ENCODE measurements around the gene STRN.
"Not testable (repeated sequence)": the region's sequence is repeated elsewhere in the genome, so short reads cannot be mapped to it uniquely, and the experiment has no call there.

Gene STRN

DNA sequence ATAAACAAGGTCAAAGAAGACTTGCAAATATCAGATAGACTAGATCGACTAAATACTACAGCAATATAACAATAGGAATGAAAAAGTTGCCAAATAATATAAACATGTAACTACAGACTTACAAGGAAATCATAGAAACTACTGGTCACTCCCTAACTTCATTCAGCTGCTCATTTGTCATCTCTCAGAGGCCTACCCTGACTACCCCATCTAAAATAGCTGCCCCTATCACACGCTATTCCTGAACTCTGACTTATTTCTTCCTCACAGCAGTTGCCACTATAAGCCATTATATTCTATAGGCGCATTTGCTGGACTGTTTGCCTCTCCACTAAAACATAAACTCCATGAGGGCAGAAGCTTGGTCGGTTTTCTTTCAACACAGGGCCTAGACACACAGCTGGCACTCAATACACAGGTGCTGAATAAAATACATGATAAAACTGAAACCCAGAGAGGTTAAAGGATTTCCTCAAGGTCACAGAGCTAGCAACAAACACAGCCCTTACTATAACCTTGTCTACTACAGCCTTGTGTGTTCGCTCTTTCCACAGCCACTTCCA, 1.8 kb downstream of the STRN start:
- no peak for DNase-seq (ENCODE audit: low read depth in 3 of 3)

DNA sequence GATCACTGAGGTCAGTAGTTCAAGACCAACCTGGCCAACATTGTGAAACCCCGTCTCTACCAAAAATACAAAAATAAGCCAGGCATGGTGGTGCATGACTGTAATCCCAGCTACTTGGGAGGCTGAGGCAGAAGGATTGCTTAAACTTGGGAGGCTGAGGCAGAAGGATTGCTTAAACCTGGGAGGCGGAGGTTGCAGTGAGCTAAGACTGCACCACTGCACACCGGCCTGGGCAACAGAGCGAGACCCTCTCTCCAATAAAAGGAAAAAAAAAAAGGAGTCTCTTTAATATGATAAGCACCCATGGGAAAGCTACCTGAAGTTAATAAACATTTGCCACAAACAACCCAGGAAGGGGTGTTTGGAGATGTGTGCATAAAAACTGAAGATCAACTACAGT, 2.6 kb downstream of the STRN start:
- DNase-seq (ENCODE audit: low read depth in 3 of 3), result no peak

DNA sequence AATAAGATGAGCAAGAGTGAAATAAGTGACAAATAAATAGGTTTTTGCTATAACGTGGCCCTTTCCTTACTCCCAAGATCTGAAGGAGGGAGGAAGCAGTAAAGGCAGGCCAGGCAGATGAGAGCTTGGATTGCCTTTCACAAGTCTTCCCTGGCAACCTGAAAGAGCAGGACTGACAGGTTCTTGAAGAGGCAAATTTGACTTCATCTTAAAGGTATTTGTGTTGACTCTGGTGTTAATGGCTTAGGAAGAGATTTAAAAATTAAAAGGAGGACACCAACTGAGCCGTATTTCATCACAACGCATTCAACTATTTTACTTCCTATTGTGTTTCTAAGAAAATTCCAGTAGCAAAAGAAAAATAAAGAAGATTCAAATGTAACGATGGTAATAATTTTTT, 3.2 kb downstream of the STRN start:
- DNase-seq (ENCODE audit: low read depth in 3 of 3), result no peak

DNA sequence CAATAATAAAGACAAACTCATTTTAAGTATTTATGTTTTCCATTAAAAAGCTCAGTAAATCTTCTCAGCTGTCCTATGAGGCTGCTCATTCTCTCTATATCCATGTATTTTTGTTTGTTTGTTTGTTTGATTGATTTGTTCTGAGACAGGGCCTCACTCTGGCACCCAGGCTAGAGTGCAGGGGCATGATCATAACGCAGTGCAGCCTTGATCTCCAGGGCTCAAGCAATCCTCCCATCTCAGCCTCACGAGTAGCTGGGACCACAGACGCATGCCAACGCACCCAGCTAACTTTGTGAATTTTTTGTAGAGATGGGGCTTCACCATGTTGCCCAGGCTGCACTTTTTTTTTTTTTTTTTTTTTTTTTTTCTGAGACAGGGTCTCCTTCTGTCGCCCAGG, 5.6 kb downstream of the STRN start:
- DNase-seq (ENCODE audit: low read depth in 3 of 3), result no peak

DNA sequence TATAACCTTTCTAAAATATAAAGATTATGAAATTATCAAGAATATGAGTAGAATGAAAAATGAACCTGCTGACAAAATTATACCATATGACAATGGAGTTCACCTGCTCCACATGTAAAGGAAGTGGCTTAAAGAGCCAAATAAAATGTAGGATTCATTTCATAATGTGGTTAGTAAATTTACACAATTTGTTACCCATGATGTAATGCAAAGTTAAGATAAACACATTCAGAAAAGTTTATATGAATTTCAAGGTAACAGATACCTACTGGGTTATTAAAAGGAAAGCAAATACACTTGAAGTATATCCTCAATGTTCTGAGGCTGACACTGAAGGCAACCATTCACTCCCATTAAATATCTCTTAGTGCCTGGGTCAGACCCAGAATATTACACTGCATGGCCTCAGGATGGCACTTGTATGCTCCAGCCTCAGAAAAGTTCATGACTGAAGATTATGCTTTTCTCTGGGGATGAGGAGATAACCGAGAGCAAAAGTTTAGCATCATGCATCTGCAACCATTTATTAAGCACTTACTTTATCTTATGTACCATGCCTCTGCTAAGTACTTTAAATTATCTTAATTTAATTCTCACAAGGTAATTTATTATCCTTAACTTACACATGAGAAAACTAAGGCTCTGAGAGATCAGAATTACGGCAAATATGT, 6.2 kb downstream of the STRN start:
- no peak for DNase-seq (ENCODE audit: low read depth in 3 of 3)

DNA sequence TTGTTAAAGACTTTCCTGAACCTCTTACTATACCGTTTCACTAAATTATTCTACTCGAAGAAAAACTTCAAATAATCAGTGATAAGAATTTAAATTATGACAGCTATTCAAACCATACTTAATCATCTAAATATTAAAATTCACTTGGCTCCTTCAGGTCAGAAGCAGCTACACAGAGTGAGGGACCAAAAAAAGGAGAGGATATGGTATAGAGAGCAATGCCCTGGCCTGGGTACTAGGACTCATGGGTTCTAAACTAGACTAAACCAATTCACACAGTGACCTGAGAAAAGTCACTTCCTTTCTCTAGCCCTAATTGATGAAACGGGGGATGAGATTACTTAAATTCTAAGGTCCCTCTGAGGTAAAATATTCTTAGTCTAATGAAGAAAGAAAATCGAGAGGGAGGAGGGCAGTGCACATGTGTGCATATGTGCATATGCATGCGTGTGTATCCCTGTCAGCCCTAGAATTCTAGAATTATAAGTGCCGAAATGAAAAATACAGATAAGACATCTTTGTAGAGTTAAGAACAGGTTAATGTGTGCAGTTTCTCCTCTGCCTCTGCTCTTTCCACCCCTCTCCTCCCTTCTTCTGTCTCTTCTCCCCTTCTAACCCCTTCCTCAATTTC, 11.2 kb downstream of the STRN start:
- no peak for DNase-seq (ENCODE audit: low read depth in 3 of 3)

DNA sequence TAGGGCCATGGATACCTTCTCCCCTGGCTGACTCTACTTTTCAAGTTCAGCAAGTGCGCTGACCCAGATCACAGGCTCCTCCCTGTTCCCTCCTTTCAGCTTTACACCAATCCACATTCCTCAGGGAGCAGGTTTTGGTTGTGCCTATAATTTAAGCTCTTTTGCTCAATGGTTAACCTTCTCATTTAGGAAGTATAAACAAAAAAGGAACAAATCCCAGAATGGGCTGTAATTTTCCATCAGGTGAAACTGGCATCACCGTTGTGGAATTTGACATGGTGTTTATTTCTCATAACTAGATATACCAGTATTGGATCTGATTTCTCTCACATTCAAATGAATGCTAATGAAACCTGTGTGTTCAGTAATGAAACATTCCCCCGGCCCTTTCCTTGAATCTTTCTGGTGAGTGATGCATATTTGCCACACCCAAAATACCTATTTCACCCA, 13.6 kb downstream of the STRN start:
- DNase-seq (ENCODE audit: low read depth in 3 of 3), result no peak

DNA sequence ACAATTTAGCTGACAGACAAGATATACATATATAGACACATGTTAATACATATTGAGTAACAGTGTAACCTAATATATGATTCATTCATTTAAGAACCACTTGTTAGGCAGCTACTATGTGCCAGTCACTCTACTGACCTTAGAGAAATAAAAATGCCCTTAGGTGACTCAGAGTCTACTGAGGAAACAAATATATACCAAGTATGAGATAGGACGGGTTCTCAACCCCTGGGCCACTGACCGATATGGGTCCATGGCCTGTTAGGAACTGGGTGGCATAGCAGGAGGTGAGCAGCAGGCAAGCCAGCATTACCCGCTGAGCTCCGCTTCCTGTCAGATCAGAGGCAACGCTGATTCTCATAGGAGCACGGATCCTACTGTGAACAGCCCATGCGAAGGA, 14.8 kb downstream of the STRN start:
- no peak for DNase-seq (ENCODE audit: low read depth in 3 of 3)

DNA sequence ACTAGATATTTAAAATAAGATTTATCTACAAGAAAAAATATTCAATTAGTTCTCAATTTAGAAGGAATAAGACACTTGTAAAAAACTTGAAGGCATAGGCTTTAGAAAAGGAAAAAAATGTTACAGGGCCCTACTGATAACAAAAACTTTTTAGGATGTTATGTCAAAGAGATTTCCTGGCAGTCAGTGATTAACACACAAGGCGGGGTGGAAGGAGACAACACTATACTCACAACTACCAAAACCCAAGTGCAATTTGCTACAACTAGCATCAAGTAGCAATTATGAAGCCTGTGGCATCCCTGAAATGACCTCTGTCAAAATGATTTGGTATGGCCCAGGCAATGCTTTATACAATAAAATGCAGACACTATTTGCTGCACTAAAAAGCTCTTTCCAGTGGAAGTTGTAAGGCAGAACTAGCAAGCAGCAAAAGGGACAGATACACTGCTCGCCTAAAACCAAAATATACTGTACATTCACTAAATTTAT, 15.3 kb downstream of the STRN start:
- DNase-seq (ENCODE audit: low read depth in 3 of 3), result no peak

DNA sequence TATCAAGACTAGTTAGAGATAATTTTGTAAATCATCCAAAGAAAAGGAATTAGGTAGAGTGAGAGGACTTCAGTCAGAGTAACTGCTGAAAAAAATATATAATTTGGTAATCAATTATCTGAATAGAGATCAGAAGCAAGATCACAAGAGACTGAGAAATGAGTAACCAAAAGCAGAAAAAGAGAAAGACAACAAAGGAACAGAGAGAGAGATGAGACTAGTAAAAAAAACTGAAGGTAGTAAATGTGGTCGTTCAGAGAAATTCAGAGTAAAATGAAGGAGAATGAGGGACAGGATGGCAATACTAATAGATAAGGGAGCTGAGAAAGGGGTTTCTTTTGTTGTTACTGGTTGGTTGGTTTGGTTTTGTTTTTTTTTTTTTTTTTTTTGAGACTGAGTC, 16.5 kb downstream of the STRN start:
- no peak for DNase-seq (ENCODE audit: low read depth in 3 of 3)

DNA sequence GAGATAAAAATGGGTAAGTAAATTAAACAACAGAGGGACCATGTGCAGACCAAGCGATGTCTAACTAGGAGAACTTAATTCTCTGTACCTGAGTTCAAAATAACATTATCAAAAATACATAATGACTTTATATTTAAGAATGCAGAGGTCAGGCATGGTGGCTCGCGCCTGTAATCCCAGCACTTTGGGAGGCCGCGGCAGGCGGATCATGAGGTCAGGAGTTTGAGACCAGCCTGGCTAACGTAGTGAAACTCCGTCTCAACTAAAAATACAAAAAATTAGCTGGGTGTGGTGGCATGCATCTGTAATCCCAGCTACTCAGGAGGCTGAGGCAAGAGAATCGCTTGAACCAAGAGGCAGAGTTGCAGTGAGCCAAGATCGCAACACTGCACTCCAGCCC, 21.1 kb downstream of the STRN start:
- DNase-seq (ENCODE audit: low read depth in 3 of 3), result not testable (repeated sequence)

DNA sequence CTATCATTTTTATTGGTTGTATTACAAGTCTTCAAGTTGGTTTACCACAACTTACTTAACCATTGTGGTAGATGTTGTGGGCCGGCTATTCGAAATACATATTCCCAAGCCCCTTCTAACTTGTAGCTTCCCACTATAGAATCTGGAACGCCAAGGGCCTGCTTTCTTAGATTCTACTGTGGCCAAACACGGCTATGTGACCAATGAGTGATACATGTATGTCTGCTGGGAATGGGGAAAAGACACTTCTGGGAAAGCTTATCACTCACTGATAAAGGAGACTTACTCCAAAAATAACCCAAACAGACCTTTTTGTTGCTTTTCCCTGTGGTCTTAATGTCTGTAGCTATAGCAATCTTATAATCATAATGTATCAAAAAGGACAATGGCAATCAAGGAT, 24.5 kb downstream of the STRN start:
- no peak for DNase-seq (ENCODE audit: low read depth in 3 of 3)

DNA sequence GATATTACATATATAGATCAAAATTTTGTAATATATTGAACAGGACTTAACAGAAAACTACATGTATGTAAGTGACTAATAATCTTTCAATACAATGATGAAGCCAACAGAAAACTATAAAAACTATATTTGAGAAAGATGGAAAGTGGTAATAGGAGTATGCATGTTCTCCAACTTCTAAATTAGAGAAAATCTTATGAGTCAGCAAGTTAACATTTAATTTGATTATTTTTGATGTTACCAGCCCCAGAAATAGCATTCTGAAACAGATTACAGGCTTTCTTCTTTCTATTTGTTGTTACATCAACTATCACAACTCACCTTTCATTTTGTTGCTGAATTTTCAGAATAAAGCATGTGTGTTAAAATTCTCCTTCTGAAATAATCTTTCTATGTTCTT, 29.8 kb downstream of the STRN start:
- not testable (repeated sequence) for DNase-seq (ENCODE audit: low read depth in 3 of 3)

DNA sequence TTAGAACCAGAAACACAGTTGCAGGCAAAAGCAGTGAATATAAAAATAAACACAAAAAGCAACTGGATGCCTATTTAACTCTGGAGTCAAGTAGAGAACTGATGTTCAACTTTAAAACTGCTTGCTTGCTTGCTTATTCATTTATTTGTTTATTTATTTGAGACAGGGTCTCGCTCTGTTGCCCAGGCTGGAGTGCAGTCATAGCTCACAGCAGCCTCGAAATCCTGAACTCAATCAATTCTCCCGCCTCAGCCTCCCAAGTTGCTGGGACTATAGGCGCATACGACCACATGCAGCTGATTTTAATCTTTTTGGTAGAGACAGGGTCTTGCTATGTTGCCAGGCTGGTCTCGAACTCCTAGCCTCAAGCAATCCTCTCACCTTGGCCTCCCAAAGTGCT, 34.6 kb downstream of the STRN start:
- not testable (repeated sequence) for DNase-seq (ENCODE audit: low read depth in 3 of 3)

DNA sequence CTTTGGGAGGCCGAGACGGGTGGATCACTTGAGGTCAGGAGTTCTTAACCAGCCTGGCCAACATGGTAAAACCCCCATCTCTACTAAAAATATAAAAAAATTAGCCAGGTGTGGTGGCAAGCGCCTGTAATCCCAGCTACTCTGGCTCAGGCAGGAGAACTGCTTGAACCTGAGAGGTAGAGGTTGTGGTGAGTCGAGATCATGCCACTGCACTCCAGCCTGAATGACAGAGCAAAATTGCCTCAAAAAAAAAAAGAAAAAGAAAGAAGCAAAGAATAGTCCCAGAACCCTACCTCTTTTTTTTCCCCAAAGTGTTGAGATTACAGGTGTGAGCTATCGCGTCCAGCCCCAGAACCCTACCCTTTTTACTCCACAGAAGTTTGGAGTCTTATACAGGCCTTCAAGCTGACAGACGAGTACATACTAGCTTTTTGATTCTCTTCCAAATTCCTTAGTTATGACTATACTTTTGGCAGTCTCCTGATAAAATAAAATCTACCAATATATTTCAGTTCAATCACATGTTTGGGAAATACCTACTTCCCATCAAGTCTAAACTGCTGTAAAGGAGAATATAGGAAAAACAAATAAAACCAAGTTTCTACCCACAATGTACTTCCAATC, 35.4 kb downstream of the STRN start:
- DNase-seq (ENCODE audit: low read depth in 3 of 3), result not testable (repeated sequence)

DNA sequence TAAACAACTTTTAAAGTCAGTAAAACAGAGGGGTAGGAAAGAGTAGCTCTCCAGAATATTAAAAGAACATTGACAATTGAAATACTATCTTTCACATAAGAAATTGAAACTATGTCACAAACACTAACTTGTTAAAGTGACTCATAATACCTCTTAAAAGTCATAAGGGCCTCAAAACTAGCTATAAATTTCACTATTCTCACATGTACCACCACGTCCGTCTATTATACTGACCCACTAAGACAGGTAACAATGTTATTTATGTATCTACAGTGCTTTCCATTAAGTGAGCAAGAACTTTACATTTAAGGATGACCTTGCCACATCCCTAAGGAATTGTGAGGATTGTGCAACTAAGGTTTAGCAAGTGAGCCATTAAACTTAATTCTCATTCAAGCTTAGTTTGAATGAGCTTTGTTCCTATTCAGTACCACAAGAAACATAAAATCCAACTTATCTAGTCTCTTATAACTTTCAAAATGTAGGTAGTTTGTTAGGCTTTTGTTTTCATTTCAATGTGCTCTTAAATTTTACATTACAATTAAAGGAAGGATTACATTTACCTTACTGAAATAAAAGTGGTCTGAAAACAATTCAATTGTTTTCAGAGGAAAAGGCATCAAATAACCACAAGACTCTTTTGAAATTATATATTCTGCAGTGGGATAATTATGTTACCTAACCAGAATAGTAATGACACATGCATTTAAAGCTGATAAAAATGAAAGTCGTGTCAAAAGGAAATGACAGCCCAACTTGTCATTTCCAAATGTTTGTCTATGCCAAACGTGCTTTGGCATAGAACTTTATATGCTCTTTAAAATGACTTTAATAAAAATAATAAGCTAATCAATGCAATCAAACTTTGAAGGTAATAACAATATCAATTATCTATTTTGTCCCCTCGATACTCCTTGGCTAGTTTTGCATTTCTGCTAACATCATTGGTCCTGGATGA, 39.9 kb downstream of the STRN start:
- DNase-seq (ENCODE audit: low read depth in 3 of 3), result not testable (repeated sequence)

DNA sequence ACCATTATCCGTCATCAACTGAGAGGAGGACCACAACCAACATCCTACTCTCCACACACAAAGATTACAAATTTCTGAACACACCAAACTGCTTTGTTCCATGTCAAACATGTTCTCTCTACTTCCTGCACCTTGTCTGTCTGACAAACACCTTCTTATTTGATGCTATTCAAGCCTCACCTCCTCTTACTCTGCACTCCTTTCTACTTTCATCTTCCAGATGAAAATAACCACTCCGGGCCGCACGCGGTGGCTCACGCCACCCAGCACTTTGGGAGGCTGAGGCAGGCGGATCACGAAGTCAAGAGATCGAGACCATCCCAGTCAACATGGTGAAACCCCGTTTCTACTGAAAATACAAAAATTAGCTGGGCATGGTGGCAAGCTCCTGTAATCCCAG, 43.7 kb downstream of the STRN start:
- not testable (repeated sequence) for DNase-seq (ENCODE audit: low read depth in 3 of 3)

DNA sequence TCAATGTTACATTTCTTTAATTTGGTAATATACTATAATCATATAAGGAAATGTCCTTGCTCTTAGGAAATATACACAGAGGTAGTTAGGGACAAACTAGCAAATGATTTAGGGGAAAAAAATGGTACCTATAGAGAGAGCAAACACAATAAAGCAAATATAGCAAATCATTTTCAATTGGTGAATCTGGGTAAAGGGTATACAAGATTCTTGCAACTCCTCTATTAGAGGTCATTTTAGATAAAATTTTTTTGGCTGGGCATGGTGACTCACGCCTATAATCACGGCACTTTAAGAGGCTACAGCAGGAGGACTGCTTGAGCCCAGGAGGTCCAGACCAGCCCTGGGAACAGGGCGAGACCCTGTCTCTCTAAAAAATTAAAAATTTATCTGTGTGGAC, 44.4 kb downstream of the STRN start:
- DNase-seq (ENCODE audit: low read depth in 3 of 3), result no peak

DNA sequence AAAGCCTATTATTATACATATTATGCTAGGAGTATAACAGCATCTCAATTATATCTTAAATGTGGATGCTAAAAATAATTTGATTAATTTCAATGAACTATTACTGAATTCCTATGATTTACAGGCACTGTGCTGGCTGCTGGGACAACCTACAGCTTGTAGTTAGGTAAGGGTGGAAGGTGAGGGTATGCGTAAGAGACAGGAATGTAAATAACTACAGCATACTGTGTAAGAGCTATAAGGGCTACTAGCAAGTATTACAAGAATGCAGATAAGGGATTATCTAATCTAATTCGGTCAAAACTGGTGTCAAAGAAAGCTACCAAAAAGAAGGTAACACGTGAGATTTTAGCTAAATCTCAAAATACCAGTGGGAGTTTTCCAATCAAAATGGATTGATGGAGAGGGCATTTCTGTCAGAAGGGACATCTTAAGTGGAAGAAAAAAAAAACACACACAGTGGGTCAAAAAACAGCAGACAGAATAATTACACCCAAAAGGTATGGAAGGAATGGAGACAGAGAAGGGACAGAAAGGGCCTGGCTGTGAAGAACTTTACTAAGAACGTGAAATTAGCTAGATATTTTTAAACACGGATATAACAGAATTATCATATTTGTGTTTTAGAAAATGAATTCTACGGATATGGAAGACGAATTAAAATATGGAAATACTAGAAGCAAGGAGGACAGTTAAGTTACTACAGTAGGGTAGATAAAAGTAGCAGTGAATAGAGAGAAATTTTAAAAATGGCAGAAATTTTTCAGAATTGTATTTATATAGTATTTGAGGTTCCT, 47.1 kb downstream of the STRN start:
- no peak for DNase-seq (ENCODE audit: low read depth in 3 of 3)

DNA sequence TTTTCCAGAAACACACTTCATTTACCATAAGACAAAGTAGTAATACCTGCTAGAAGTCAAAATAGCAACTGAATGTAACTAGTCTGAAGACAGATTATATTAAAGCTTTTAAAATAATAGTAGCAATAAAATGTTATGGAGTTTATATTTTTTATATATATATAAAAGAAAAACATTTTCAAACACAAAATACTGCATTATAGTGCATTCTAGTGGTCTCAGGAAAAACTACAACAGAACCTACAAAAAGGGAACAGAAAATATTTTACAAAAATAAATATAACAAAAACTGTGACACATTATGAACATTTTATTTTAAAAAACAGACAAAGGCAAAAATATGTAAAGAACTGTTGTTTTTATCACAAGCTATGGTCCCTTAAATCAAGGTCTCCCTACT, 48.0 kb downstream of the STRN start:
- no peak for DNase-seq (ENCODE audit: low read depth in 3 of 3)

DNA sequence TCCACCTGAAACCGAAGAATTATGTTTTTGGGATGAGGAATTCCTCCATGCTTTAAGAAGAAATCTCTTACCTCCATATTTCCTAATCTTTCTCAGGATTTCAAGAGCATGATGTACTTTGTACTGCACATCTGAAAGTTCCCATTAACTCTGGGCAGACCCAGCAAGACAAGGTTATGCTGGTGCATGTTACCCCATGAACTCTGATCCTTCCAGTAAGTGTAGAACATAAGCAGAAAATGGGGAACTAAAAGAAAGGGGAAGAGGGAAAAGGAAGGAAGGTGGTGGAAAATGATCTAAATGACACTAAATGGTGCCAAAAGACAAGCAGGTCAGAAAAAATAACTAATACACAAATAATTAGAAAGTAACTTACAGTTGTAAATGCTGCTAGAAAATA, 50.7 kb downstream of the STRN start:
- no peak for DNase-seq (ENCODE audit: low read depth in 3 of 3)
